ENCODE measurements around the gene BEAN1.
A peak's percentile ranks its signal among the peaks of the same experiment; 100 is the strongest.

The BEAN1 gene, protein sequence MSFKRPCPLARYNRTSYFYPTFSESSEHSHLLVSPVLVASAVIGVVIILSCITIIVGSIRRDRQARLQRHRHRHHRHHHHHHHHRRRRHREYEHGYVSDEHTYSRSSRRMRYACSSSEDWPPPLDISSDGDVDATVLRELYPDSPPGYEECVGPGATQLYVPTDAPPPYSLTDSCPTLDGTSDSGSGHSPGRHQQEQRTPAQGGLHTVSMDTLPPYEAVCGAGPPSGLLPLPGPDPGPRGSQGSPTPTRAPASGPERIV

GRCh38 chr16:66427036-66427860 is at the start of gene BEAN1:
BEAN1 (plus strand) TSS chr16:66427295; CDS start chr16:66437677, 10,382 bp downstream.
- DNase-seq (ENCODE audit: low read depth, low spot score): peak; percentile 70

DNA sequence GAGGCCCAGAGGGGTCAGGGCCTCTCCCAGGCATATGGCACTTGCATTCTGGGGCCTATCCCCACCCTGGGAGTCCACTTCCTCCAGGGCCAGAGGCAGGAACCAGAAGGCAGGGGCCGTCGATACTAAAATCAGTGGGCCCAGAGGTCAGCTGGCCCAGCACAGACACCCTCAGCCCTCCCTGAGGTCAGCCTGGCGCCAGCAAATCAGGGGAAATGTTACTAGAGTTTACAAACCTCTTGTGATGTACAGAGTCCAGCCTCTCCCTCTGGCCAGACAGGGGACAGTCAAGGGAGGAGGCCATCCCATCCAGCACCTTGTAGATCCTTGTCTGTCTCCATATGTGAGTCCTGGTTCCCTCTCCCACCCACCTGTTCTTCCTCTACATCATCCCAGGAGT is 49.8 kb upstream of the BEAN1 start:
- DNase-seq (ENCODE audit: low read depth, low spot score): no peak

DNA sequence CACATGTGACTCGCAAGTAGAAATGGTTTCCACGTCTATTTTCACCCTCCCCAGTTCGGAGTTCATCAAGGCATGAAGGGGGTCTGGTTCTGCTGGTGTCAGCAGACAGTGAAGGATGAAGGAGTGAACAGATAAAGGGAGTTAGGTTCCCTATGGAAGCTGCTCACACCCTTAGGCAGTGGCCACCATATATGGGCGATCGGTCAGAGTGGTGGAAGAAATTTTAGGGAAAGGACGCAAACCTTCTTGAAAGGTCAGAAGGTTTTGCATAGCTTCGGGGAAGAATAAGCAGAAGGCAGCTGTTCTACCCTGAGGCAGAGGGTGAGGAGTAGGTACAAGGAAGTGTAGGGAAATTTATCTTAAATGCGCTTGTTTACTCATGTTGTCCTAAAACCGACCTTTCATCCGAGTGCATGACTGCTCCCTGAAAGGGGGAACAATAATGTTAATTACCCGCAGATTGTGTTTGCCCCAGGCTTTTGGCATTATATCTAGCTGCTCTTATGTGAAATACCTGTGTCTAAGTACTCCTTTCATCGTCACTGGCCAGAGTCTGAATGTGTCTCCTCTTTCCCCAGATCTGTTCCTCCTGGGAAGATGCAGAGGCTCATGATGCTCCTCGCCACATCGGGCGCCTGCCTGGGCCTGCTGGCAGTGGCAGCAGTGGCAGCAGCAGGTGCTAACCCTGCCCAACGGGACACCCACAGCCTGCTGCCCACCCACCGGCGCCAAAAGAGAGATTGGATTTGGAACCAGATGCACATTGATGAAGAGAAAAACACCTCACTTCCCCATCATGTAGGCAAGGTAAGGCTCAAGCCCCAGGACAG is 48.1 kb upstream of the BEAN1 start:
- no peak for DNase-seq (ENCODE audit: low read depth, low spot score)

- DNase-seq (ENCODE audit: low read depth, low spot score): no peak
These were observed 47.5 kb upstream of the BEAN1 start for GRCh38 chr16:66379571-66379941.

DNA sequence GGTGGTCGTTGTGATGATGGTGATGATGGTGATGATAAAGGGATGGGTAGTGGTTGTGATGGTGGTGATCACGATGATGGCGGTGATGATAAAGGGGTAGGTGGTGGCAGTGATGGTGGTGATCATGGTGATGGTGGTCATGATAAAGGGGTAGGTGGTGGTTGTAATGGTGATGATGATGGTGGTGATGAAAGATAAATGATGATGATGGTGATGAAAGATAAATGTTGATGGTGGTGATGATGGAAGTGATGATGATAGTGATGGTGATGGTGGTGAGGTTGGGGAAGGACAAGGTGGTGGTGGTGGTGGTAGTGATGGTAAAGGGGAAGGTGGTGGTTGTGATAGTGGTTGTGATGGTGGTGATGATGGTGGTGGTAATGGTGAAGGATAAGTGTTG is 46.7 kb upstream of the BEAN1 start:
- no peak for DNase-seq (ENCODE audit: low read depth, low spot score)

DNA sequence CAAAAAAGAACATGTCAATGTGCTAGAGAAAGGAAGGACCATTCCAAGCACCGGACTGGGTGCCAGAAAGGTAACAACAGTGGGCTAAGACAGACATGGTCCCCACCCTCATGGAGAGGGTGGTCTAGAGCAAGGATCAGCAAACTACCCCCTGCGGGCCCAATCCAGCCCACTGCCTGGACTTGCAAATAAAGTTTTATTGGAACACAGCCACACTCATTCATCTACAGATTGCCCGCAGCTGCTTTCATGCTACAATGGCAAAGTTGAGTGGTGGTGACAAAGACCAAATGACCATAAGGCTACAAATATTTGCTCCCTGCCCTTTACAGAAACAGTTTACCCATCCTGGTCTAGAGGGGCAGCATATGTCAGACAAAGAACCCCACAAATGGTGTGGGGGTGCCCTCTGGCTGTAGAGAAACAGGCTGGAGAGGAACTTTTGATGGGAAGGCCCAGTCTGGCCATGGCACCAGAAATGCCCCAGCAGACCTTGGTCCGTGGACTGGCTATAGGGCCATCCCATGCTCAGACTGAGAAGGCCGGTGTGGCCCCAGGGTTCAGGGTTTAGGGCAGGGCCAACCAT is 45.4 kb upstream of the BEAN1 start:
- DNase-seq (ENCODE audit: low read depth, low spot score): no peak

DNA sequence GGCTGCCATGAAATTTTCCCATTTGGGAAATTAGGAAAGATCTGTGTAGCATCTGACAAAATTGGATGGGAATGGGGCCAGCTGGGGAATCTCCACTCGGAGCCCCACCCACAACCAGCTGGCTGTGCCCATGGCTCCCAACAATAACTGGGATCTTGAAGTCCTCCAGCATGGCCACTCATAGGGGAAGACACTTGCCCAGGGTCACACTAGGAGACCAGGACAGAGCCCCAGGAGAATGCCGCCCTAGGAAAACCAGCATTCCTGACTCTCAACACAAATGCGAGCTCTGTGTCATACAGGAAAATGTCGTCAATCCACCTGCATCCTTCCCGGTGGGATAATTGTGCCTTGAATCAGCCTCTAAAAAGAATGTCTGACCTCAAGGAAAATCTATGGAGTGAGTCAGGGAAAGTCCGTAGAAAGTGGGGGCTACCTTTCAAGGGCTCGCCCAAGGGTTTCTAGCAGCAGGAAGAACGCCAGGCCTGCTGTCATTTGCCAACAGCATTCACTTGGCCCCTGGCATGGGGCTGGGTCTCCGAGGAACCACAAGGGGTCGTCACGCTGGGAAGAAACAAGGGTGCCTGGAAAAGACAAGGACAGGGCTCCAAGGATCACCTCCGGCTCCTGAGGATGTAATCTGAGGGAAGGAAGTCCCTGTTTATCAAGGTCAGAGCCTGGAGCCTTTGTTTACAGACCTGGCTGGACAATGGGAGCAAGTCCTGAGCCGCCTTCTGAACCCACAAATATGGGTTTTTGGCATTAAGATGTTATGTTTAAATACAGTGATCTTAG is 44.7 kb upstream of the BEAN1 start:
- peak; percentile 94 for DNase-seq (ENCODE audit: low read depth, low spot score)

- DNase-seq (ENCODE audit: low read depth, low spot score): peak; percentile 87
These were observed 44.2 kb upstream of the BEAN1 start for GRCh38 chr16:66382966-66383299.

GRCh38 chr16:66383551-66383950 is 43.5 kb upstream of the BEAN1 start:
- DNase-seq (ENCODE audit: low read depth, low spot score): no peak

DNA sequence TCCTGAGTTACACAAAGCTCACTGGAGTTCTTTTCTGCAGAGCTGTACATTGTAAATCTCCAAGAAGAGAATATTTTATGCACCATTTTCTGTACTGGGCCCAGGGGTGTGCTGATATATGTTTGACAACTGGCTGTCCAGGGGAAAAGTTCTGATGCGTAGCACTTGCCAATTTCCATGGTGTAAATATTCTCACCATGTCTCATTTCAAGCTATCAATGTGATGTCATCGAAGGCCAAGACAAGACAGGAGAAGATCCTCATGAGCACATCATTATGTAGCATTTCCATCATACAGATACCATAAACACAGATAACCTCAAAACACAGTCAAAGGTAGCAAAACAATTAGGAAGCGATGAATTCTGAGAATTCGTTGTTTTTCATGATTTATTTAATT is 41.7 kb upstream of the BEAN1 start:
- DNase-seq (ENCODE audit: low read depth, low spot score): no peak

DNA sequence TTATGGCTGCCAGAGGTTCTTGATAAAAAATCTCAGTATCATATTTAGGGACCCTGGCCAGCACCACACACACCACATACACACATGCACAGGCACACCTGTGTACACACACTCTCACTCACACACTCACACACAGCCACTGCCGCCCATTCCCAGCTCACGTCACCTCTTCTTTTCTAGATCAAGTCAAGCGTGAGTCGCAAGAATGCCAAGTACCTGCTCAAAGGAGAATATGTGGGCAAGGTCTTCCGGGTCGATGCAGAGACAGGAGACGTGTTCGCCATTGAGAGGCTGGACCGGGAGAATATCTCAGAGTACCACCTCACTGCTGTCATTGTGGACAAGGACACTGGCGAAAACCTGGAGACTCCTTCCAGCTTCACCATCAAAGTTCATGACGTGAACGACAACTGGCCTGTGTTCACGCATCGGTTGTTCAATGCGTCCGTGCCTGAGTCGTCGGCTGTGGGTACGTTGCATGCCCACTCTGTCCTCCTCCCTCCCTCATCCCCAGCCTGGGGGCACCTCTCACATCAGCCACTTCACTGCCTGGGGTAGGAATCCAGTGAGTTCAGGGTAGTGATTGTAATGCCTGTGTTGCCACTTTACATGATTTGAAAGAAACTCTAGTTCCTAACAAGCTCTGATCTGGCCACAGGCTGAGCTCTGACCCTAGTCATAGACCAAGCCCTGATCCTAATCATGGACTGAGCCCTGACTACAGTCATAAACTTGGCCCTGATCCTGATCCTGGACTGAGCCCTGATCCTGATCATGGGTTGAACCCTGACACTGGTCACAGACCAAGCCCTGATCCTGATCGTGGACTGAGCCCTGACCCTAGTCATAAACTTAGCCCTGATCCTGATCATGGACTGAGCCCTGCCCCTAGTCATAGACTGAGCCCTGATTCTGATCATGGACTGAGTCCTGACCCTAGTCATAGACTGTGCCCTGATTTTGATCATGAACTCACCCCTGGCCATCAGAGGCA is 40.2 kb upstream of the BEAN1 start:
- no peak for DNase-seq (ENCODE audit: low read depth, low spot score)

DNA sequence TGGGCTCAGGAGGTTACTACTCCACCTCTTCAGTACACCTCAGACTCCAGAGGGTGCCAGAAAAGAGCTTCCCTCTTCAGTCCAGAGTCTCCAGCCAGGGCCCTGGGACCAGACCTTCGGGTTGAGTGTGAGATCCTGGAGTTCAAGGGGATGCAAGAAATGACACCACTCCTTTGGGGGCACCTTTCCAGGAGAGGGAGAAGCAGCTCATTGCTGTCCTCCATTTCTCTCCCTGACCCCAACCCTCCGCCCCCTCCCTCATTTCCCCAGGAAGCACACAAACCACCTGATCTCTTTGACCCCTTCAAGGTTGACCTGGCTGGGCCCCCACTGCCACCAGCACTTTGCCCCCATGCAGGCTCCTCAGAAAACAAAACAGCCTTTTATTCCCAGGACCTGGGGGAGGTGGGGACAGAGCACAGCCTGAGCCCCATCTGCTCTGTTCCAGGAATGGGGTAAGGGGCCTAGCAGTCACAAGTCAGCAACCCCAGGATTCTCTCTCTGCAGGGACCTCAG is 39.2 kb upstream of the BEAN1 start:
- DNase-seq (ENCODE audit: low read depth, low spot score): no peak

GRCh38 chr16:66388350-66389139 is 38.5 kb upstream of the BEAN1 start:
- DNase-seq (ENCODE audit: low read depth, low spot score): no peak

DNA sequence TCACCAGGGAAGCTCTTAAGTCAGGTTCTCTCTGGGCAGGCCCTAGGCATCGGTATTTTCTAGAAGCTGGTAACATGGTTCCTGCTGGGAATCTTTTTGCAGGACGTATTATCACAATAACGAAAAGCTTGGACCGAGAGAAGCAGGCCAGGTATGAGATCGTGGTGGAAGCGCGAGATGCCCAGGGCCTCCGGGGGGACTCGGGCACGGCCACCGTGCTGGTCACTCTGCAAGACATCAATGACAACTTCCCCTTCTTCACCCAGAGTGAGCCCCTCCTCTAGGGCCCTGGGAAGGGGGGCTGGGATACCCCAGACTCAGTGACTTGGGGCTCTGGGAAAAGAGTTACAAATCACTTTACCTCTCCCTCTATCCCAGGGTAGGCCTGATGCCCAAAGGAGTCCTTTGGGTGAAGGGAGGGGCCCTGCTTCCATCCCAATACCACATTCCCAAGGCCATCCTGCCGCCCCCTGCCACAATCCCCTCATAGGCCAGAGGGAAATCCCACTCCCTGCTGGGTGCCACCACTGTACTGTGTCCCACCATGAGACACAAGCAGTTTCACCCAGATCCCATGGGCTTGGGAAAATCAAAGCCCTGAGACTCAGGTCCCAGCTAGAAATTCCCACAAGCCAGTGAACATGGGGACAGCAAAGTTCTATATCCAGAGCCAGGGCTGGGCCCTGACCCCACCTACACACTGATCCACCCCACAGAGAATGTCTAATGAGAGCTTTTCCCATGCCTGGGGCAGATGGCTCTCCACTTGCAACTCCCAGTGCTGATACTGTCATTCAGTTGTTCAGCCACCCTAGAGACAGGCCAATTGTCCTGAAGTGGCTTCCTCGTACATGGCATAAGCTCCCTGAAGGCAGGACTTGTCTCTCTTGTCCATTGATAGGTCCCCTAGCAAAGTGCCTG is 37.6 kb upstream of the BEAN1 start:
- no peak for DNase-seq (ENCODE audit: low read depth, low spot score)

- DNase-seq (ENCODE audit: low read depth, low spot score): no peak
These were observed 36.6 kb upstream of the BEAN1 start for GRCh38 chr16:66390346-66391108.

GRCh38 chr16:66391726-66392670 is 35.1 kb upstream of the BEAN1 start:
- no peak for DNase-seq (ENCODE audit: low read depth, low spot score)

Data from astrocyte of the hippocampus (primary cell).